RWPE2 (cell line): Measurements from ENCODE around the gene CYFIP2.
A peak's percentile ranks its signal among the peaks of the same experiment; 100 is the strongest.

Experiments
- ATAC-seq: fragments of 200-7000 bp; cut with Tn5 transposase; 3 replicates; pipeline ENCODE4 v1.9.1; 2021; ENCODE audit warnings: low read depth
- DNase-seq: peaks from one replicate; pipeline ENCODE4 v3.0.0-alpha.2; 2020; ENCODE audit warnings: low spot score
- H3K27ac ChIP-seq: fragments of 450-650 bp; 2 replicates; pipeline ENCODE4 v1.5.1; 2017; ENCODE audit warnings: mild to moderate bottlenecking; ENCODE audit not compliant: poor library complexity, severe bottlenecking
- H3K27me3 ChIP-seq: fragments of 250-450 bp; sonication (Bioruptor Pico); 2 replicates; pipeline ENCODE4 v1.5.1; 2021; ENCODE audit warnings: mild to moderate bottlenecking, moderate library complexity; ENCODE audit not compliant: insufficient read depth, poor library complexity, severe bottlenecking
- H3K36me3 ChIP-seq: fragments of 250-450 bp; sonication (Bioruptor Pico); 2 replicates; pipeline ENCODE4 v1.5.1; 2020; ENCODE audit warnings: low read depth, mild to moderate bottlenecking, moderate library complexity
- H3K4me1 ChIP-seq: fragments of 250-450 bp; sonication (Bioruptor Pico); 2 replicates; pipeline ENCODE4 v1.5.1; 2021; ENCODE audit warnings: mild to moderate bottlenecking, moderate library complexity; ENCODE audit not compliant: insufficient read depth, poor library complexity, severe bottlenecking
- H3K4me3 ChIP-seq: fragments of 250-450 bp; sonication (Bioruptor Pico); 2 replicates; pipeline ENCODE4 v1.5.1; 2021; ENCODE audit warnings: mild to moderate bottlenecking, moderate library complexity; ENCODE audit not compliant: severe bottlenecking
- H3K9me3 ChIP-seq: fragments of 250-450 bp; sonication (Bioruptor Pico); 2 replicates; pipeline ENCODE4 v1.5.1; 2021; ENCODE audit warnings: mild to moderate bottlenecking, moderate library complexity; ENCODE audit not compliant: severe bottlenecking
- CTCF ChIP-seq: fragments of 450-650 bp; IDR thresholded peaks from one replicate; pipeline ENCODE4 v1.5.1; 2017; ENCODE audit warnings: mild to moderate bottlenecking, moderate library complexity; ENCODE audit not compliant: poor library complexity, severe bottlenecking

Gene CYFIP2

DNA sequence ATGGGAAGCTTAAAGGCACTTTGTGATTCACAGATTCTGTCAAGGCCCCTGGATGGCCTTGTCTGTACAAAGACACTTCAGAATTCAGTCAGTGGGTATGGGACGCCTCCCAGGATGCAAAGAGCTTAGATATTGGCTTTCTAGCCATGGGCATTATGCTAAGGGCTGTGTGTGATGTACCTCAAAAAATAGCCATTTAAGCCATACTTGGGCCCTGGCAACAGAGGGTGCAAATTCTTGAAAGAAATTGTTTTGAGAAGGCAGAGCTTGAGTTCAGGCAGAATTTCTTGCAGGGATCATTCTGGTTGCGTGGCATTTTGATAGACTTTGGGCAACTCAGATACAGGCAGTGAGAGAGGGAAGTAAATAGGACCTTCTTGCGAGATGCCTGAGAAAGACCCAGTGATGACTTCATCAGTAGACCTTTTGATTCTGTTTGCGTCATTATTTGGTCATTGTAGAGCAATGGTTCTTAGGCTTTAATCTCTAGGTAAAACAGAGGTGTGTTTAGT is 3.9 kb downstream of the CYFIP2 start:
- H3K4me3 ChIP-seq, result no peak overlapping the region
- DNase-seq, result no peak
- TF ChIP-seq CTCF, result no peak
- H3K9me3 ChIP-seq, result no peaks in the 10 kb centered on the region
- no peaks in the 10 kb centered on the region for H3K36me3 ChIP-seq
- no peaks in the 10 kb centered on the region for H3K4me1 ChIP-seq
- no peak for ATAC-seq
- H3K27ac ChIP-seq, result no peak overlapping the region
- peaks cover 17% of the 10 kb centered on the region for H3K27me3 ChIP-seq

GRCh38 chr5:157270771-157271170 is 4.8 kb downstream of the CYFIP2 start:
- TF ChIP-seq CTCF, result no peak
- Histone ChIP-seq H3K36me3 (no peaks in the 10 kb centered on the region), H3K4me1 (no peaks in the 10 kb centered on the region), H3K27me3 (peaks cover 11% of the 10 kb centered on the region), H3K9me3 (no peaks in the 10 kb centered on the region), H3K4me3 (no peak overlapping the region), H3K27ac (no peak overlapping the region)
- ATAC-seq (no peak), DNase-seq (no peak)

DNA sequence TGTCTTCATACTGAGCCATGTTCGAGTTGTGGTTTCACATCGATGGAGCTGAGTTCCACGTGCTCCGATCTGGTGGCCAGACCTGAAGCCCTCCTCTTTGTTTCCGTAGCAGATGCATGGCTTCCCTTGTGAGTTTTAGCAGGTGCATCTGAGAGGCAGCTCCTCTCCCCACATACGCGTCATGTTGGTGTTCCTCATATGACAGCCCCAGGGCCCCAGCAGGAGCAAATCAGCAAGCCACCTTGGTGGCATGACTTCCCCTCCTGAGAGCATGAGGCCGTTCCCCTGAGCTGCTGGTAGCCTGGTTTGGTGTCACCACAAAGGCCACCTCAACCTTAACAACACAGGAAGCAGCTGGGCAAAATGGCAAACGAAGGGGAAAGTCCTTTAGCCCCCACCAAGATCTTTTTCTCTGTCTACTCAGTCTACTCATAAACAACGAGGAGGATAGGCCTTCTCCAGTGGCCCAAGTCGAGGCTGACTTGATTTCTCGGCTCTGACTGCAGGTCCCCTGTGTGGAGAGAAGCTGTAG is 5.9 kb downstream of the CYFIP2 start:
- ATAC-seq (peak; percentile 26; the same call in 1 of the 3 replicates), DNase-seq (no peak)
- Histone ChIP-seq H3K27me3 (peaks cover 8% of the 10 kb centered on the region), H3K4me3 (no peak overlapping the region), H3K27ac (no peak overlapping the region), H3K36me3 (no peaks in the 10 kb centered on the region), H3K9me3 (no peaks in the 10 kb centered on the region), H3K4me1 (no peaks in the 10 kb centered on the region)
- TF ChIP-seq CTCF, result no peak

DNA sequence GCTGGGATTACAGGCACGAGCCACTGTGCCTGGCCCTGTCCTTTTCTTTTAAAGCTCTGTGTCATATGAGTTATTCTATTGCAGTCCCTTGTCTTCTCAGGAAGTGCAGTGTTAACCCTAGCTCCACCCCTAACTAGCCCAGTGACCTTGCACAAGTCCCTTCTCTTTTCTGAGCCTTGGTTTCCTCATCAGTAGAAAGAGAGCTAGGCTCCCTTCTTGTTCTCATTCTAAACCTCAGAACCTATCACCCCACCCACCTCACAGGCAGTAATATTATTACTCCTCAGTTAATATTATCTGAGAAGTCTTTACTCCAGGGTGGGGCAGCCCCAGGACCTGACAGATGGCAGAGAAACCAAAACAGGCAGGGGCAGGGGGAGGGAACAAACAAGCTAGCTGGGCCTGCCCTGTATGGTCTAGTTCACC is 7.2 kb downstream of the CYFIP2 start:
- Histone ChIP-seq H3K27me3 (no peaks in the 10 kb centered on the region), H3K4me3 (no peak overlapping the region), H3K36me3 (no peaks in the 10 kb centered on the region), H3K27ac (no peak overlapping the region), H3K4me1 (no peaks in the 10 kb centered on the region), H3K9me3 (no peaks in the 10 kb centered on the region)
- TF ChIP-seq CTCF, result no peak
- ATAC-seq, result no peak
- no peak for DNase-seq

- Histone ChIP-seq H3K4me1 (no peaks in the 10 kb centered on the region), H3K27ac (no peak overlapping the region), H3K9me3 (no peaks in the 10 kb centered on the region), H3K4me3 (no peak overlapping the region), H3K27me3 (no peaks in the 10 kb centered on the region), H3K36me3 (no peaks in the 10 kb centered on the region)
- no peak for TF ChIP-seq CTCF
- ATAC-seq (no peak), DNase-seq (no peak)
Observed at GRCh38 chr5:157275403-157275802, 9.5 kb downstream of the CYFIP2 start.
